HepG2 (cell line): ENCODE results near the gene TMEM129. TPM values are rescaled to one million over a fixed set of nuclear protein-coding genes. Genes with fewer than 3 reads are reported as not detected.

Source experiments
- FOSL2 ChIP-seq: sonication (generic); formaldehyde crosslinking; IDR thresholded peaks from 2 replicates; pipeline ENCODE4 v1.4.0; 2020; ENCODE audit warnings: missing genetic modification reagents
- FOXA1 ChIP-seq, 2 experiments: fragments of 450-650 bp in 1 of 2; sonication (generic) in 1 of 2; formaldehyde crosslinking in 1 of 2; IDR thresholded peaks; 2 replicates each; pipeline versions ENCODE4 v1.4.0 to v1.6.1; 2016 to 2020; ENCODE audit warnings: missing genetic modification reagents in 1 of 2
- FOXJ3 ChIP-seq: sonication (generic); formaldehyde crosslinking; IDR thresholded peaks from 2 replicates; pipeline ENCODE4 v1.4.0; 2020; ENCODE audit warnings: missing genetic modification reagents, mild to moderate bottlenecking, borderline replicate concordance
- FOXO1 ChIP-seq: sonication (generic); formaldehyde crosslinking; IDR thresholded peaks from 2 replicates; pipeline ENCODE4 v1.4.0; 2020; ENCODE audit warnings: missing genetic modification reagents
- GPN1 ChIP-seq: sonication (generic); formaldehyde crosslinking; IDR thresholded peaks from 2 replicates; pipeline ENCODE4 v1.5.1; 2020; ENCODE audit warnings: missing genetic modification reagents, borderline replicate concordance
- JUND ChIP-seq: sonication (generic); formaldehyde crosslinking; IDR thresholded peaks from 2 replicates; pipeline ENCODE4 v1.8.0; 2022; ENCODE audit warnings: mild to moderate bottlenecking, missing genetic modification reagents
- RAD51 ChIP-seq: fragments of 450-650 bp; IDR thresholded peaks from 2 replicates; pipeline ENCODE4 v1.6.1; 2016; ENCODE audit warnings: borderline replicate concordance
- RARA ChIP-seq: IDR thresholded peaks from 2 replicates; pipeline ENCODE4 v1.6.1; 2016; ENCODE audit warnings: missing genetic modification reagents, missing compliant biosample characterization
- TARDBP ChIP-seq: sonication (generic); formaldehyde crosslinking; IDR thresholded peaks from 2 replicates; pipeline ENCODE4 v1.8.0; 2022; ENCODE audit warnings: mild to moderate bottlenecking, missing genetic modification reagents
- ZNF563 ChIP-seq: sonication (generic); formaldehyde crosslinking; IDR thresholded peaks from 2 replicates; pipeline ENCODE4 v1.8.0; 2022; ENCODE audit warnings: mild to moderate bottlenecking, moderate library complexity, missing genetic modification reagents
- ZNF589 ChIP-seq: sonication (generic); formaldehyde crosslinking; conservative IDR thresholded peaks from 2 replicates; pipeline ENCODE4 v1.8.0; 2022; ENCODE audit warnings: mild to moderate bottlenecking, moderate library complexity, missing genetic modification reagents
- ZNF607 ChIP-seq: sonication (generic); formaldehyde crosslinking; IDR thresholded peaks from 2 replicates; pipeline ENCODE4 v1.5.1; 2020; ENCODE audit warnings: missing genetic modification reagents, mild to moderate bottlenecking, borderline replicate concordance
- polyA plus RNA-seq, 8 experiments: library from polyadenylated mRNA; depleted of rRNA in 3 of 8; stranded (reverse) in 7 of 8; unstranded in 1 of 8; fragments of >200 nt; fragmentation: Illumina TruSeq in 4 of 8; extraction: Trizol in 4 of 8; gene quantifications; 2 replicates each; pipeline versions ENCODE4 v1.2.1 to v1.2.3, GENCODE V29; 2011 to 2016; ENCODE audit warnings: low read depth in 4 of 8, missing spikeins in 1 of 8, mixed read lengths in 1 of 8; ENCODE audit not compliant: insufficient read depth in 1 of 8
- total RNA-seq, 5 experiments: library from RNA; depleted of rRNA; stranded (reverse); fragments of >200 nt; fragmentation: Illumina TruSeq; extraction: Trizol; gene quantifications; 2 replicates each; pipeline ENCODE4 v1.2.3, GENCODE V29; 2016; ENCODE audit warnings: low read depth in 1 of 5
- TF ChIP-seq, protein P1 (sequence below): IDR thresholded peaks from 2 replicates; pipeline ENCODE4 v1.6.1; 2016; ENCODE audit warnings: missing biosample characterization, missing genetic modification reagents, low read depth
- TF ChIP-seq, protein P2 (sequence below): sonication (generic); formaldehyde crosslinking; IDR thresholded peaks from 2 replicates; pipeline ENCODE4 v1.5.1; 2020; ENCODE audit warnings: mild to moderate bottlenecking, missing genetic modification reagents, borderline replicate concordance
- TF ChIP-seq, protein P3 (sequence below): sonication (generic); IDR thresholded peaks from 2 replicates; pipeline ENCODE4 v1.6.1; 2016; ENCODE audit warnings: low read depth, borderline replicate concordance
- TF ChIP-seq, protein P4 (sequence below): sonication (generic); formaldehyde crosslinking; IDR thresholded peaks from 2 replicates; pipeline ENCODE4 v1.4.0; 2020; ENCODE audit warnings: missing genetic modification reagents
- TF ChIP-seq, protein P5 (sequence below): sonication (generic); formaldehyde crosslinking; IDR thresholded peaks from 2 replicates; pipeline ENCODE4 v1.4.0; 2020; ENCODE audit warnings: missing genetic modification reagents, borderline replicate concordance
- TF ChIP-seq, protein P6 (sequence below): IDR thresholded peaks from 2 replicates; pipeline ENCODE4 v1.6.1; 2016; ENCODE audit warnings: mild to moderate bottlenecking

TMEM129 gene
- total and polyA plus RNA-seq, 2 of the 13 experiments (the other 11 are each of a cell fraction or from before 2014, with no cell fraction given): 19.0 to 25.8 TPM

DNA sequence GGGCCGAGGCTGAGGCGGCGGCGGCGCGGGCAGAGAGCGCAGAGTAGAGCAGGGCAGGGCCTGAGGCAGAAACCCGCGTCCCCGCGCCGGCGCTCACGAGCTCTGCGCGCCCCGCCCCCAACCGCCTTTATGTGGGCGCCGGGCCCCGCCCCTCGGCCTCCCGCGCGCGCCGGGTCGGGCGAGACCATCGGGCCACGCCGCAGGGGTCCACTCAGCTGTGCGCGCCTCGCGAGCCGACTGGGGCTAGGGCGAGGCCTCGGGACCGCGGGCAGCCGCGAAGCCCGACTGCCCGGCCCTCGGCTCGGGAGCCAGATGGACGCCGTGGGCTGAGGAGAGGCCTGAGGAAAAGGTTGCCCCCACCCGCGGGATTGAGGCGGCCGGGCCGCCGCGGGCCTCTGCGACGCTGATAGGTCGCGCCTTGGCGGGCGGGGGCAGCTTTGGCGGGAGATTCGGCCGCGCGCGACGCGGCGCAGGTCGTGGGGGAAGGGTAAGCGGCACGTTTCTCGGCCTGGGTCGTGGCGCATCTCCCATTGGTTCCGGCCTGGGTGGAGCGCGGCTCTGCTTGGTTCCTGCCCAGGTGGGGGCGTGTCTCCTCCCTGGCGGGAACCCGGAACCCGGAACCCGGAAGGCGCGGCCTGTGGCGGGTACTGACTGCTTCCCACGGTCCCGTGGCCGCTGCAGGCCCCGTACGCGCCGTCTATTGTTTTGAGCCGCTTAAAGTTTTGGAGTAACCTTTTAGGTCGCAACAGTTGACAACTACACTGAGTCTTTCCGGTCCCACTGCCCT is 8.7 kb downstream of the TMEM129 start, which contains the start of gene SLBP (continued):
- TF ChIP-seq, protein P1, sequence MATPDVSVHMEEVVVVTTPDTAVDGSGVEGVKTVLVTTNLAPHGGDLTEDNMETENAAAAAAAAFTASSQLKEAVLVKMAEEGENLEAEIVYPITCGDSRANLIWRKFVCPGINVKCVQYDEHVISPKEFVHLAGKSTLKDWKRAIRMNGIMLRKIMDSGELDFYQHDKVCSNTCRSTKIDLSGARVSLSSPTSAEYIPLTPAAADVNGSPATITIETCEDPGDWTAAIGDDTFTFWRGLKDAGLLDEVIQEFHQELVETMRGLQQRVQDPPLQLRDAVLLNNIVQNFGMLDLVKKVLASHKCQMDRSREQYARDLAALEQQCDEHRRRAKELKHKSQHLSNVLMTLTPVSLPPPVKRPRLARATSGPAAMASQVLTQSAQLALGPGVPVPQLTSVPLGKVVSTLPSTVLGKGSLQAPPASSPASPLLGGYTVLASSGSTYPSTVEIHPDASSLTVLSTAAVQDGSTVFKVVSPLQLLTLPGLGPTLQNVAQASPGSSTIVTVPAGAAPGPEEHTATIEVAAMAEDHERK (CRISPR knock-in tag): peak; percentile 69
- TF ChIP-seq TARDBP (CRISPR knock-in tag): peak; percentile 72
- TF ChIP-seq FOXO1 (CRISPR knock-in tag): peak; percentile 44; the same call in 1 of the 2 replicates
- TF ChIP-seq, protein P2, sequence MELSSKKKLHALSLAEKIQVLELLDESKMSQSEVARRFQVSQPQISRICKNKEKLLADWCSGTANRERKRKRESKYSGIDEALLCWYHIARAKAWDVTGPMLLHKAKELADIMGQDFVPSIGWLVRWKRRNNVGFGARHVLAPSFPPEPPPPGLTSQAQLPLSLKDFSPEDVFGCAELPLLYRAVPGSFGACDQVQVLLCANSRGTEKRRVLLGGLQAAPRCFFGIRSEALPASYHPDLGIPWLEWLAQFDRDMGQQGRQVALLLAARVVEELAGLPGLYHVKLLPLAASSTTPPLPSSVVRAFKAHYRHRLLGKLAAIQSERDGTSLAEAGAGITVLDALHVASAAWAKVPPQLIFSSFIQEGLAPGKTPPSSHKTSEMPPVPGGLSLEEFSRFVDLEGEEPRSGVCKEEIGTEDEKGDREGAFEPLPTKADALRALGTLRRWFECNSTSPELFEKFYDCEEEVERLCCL (CRISPR knock-in tag): peak; percentile 81; the same call in 1 of the 2 replicates
- peak; percentile 53 for TF ChIP-seq RARA (CRISPR knock-in tag)
- peak; percentile 61; the same call in 1 of the 2 replicates for TF ChIP-seq JUND (CRISPR knock-in tag)
- TF ChIP-seq, protein P3, sequence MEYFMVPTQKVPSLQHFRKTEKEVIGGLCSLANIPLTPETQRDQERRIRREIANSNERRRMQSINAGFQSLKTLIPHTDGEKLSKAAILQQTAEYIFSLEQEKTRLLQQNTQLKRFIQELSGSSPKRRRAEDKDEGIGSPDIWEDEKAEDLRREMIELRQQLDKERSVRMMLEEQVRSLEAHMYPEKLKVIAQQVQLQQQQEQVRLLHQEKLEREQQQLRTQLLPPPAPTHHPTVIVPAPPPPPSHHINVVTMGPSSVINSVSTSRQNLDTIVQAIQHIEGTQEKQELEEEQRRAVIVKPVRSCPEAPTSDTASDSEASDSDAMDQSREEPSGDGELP: no peak; the same call in 1 of the 2 replicates
- no peak for TF ChIP-seq GPN1
- peak; percentile 40; the same call in 1 of the 2 replicates for TF ChIP-seq FOSL2 (CRISPR knock-in tag)
- TF ChIP-seq, protein P4, sequence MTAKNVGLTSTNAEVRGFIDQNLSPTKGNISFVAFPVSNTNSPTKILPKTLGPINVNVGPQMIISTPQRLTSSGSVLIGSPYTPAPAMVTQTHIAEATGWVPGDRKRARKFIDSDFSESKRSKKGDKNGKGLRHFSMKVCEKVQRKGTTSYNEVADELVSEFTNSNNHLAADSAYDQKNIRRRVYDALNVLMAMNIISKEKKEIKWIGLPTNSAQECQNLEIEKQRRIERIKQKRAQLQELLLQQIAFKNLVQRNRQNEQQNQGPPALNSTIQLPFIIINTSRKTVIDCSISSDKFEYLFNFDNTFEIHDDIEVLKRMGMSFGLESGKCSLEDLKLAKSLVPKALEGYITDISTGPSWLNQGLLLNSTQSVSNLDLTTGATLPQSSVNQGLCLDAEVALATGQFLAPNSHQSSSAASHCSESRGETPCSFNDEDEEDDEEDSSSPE: peak; percentile 100
- no peak for TF ChIP-seq FOXA1 (IDR thresholded peaks at IDR 0.05)
- no peak for TF ChIP-seq FOXA1 (CRISPR knock-in tag; IDR thresholded peaks at IDR 0.05)
- TF ChIP-seq, protein P5, sequence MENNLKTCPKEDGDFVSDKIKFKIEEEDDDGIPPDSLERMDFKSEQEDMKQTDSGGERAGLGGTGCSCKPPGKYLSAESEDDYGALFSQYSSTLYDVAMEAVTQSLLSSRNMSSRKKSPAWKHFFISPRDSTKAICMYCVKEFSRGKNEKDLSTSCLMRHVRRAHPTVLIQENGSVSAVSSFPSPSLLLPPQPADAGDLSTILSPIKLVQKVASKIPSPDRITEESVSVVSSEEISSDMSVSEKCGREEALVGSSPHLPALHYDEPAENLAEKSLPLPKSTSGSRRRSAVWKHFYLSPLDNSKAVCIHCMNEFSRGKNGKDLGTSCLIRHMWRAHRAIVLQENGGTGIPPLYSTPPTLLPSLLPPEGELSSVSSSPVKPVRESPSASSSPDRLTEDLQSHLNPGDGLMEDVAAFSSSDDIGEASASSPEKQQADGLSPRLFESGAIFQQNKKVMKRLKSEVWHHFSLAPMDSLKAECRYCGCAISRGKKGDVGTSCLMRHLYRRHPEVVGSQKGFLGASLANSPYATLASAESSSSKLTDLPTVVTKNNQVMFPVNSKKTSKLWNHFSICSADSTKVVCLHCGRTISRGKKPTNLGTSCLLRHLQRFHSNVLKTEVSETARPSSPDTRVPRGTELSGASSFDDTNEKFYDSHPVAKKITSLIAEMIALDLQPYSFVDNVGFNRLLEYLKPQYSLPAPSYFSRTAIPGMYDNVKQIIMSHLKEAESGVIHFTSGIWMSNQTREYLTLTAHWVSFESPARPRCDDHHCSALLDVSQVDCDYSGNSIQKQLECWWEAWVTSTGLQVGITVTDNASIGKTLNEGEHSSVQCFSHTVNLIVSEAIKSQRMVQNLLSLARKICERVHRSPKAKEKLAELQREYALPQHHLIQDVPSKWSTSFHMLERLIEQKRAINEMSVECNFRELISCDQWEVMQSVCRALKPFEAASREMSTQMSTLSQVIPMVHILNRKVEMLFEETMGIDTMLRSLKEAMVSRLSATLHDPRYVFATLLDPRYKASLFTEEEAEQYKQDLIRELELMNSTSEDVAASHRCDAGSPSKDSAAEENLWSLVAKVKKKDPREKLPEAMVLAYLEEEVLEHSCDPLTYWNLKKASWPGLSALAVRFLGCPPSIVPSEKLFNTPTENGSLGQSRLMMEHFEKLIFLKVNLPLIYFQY (CRISPR knock-in tag): peak; percentile 89; the same call in 1 of the 2 replicates
- TF ChIP-seq FOXJ3: no peak; the same call in 1 of the 2 replicates
- TF ChIP-seq ZNF563: peak; percentile 98
- no peak for TF ChIP-seq RAD51
- TF ChIP-seq ZNF589: peak; percentile 98
- TF ChIP-seq, protein P6, sequence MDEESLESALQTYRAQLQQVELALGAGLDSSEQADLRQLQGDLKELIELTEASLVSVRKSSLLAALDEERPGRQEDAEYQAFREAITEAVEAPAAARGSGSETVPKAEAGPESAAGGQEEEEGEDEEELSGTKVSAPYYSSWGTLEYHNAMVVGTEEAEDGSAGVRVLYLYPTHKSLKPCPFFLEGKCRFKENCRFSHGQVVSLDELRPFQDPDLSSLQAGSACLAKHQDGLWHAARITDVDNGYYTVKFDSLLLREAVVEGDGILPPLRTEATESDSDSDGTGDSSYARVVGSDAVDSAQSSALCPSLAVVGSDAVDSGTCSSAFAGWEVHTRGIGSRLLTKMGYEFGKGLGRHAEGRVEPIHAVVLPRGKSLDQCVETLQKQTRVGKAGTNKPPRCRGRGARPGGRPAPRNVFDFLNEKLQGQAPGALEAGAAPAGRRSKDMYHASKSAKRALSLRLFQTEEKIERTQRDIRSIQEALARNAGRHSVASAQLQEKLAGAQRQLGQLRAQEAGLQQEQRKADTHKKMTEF (CRISPR knock-in tag): peak; percentile 95
- peak; percentile 97 for TF ChIP-seq ZNF607 (CRISPR knock-in tag)
